Activated naive CD4-positive, alpha-beta T cell treated with anti-CD3 and anti-CD28 coated beads for 36 hours (primary cell): Measurements from ENCODE around the gene NTM. TPM values are rescaled to one million over a fixed set of nuclear protein-coding genes. Genes with fewer than 3 reads are reported as not detected.

Experiments
- CTCF ChIA-PET: fragments of 350-600 bp; sonication (Branson Sonifier 250); formaldehyde crosslinking; loops from one replicate; lab custom pipeline; 2021; ENCODE audit warnings: antibody characterized with exemption; lab: Charles Lee
- DNase-seq: peaks from one replicate; pipeline ENCODE4 v3.0.0-alpha.2; 2020
- H3K27ac Mint-ChIP-seq: one replicate; pipeline ENCODE4 v1.8.0; 2021; ENCODE audit warnings: mild to moderate bottlenecking, mixed read lengths
- H3K27me3 Mint-ChIP-seq: one replicate; pipeline ENCODE4 v1.8.0; 2021; ENCODE audit warnings: low read depth, mixed read lengths
- H3K36me3 Mint-ChIP-seq: one replicate; pipeline ENCODE4 v1.8.0; 2021; ENCODE audit warnings: low read depth, mixed read lengths
- H3K4me1 Mint-ChIP-seq: one replicate; pipeline ENCODE4 v1.8.0; 2021; ENCODE audit warnings: low read depth, mixed read lengths
- H3K4me3 Mint-ChIP-seq: one replicate; pipeline ENCODE4 v1.8.0; 2021; ENCODE audit warnings: mild to moderate bottlenecking, moderate library complexity, mixed read lengths
- H3K9me3 Mint-ChIP-seq: one replicate; pipeline ENCODE4 v1.8.0; 2021; ENCODE audit warnings: mixed read lengths
- intact Hi-C: fragments of 100-400 bp; cut with micrococcal nuclease; formaldehyde crosslinking; loops from one replicate; pipeline ENCODE4 v1.15.1; 2023
- total RNA-seq, 2 experiments: library from RNA; stranded (reverse); gene quantifications; one replicate each; pipeline ENCODE4 v1.2.3, GENCODE V29; 2021

NTM gene
- total RNA-seq, 2 experiments from 2014 or later, result not detected

- Mint-ChIP-seq H3K4me1 (no peaks in the 10 kb centered on the region), H3K36me3 (no peaks in the 10 kb centered on the region), H3K27ac (no peak overlapping the region), H3K9me3 (no peaks in the 10 kb centered on the region), H3K27me3 (peaks cover 5% of the 10 kb centered on the region), H3K4me3 (no peak overlapping the region)
- no peak for DNase-seq
- intact Hi-C loops, result no loop called here
- CTCF ChIA-PET, result no interaction called here
These were observed 607.4 kb downstream of the NTM start for GRCh38 chr11:131977854-131978253.

GRCh38 chr11:131978351-131978750 is 607.9 kb downstream of the NTM start:
- no peak overlapping the region for H3K27ac Mint-ChIP-seq
- DNase-seq, result no peak
- CTCF ChIA-PET, result no interaction called here
- H3K9me3 Mint-ChIP-seq, result no peaks in the 10 kb centered on the region
- H3K4me3 Mint-ChIP-seq, result no peak overlapping the region
- no peaks in the 10 kb centered on the region for H3K36me3 Mint-ChIP-seq
- no peaks in the 10 kb centered on the region for H3K4me1 Mint-ChIP-seq
- intact Hi-C loops, result no loop called here
- peaks cover 5% of the 10 kb centered on the region for H3K27me3 Mint-ChIP-seq

- no peak for DNase-seq
- peaks cover 2% of the 10 kb centered on the region for H3K9me3 Mint-ChIP-seq
- no peaks in the 10 kb centered on the region for H3K36me3 Mint-ChIP-seq
- no peaks in the 10 kb centered on the region for H3K4me1 Mint-ChIP-seq
- no peak overlapping the region for H3K27ac Mint-ChIP-seq
- intact Hi-C loops, result no loop called here
- CTCF ChIA-PET, result no interaction called here
- peaks cover 5% of the 10 kb centered on the region for H3K27me3 Mint-ChIP-seq
- no peak overlapping the region for H3K4me3 Mint-ChIP-seq
These were observed 608.9 kb downstream of the NTM start for GRCh38 chr11:131979364-131979763.

- no peak for DNase-seq
- Mint-ChIP-seq H3K9me3 (peaks cover 2% of the 10 kb centered on the region), H3K4me3 (no peak overlapping the region), H3K36me3 (no peaks in the 10 kb centered on the region), H3K27ac (no peak overlapping the region), H3K4me1 (no peaks in the 10 kb centered on the region), H3K27me3 (peaks cover 5% of the 10 kb centered on the region)
- CTCF ChIA-PET, result no interaction called here
- intact Hi-C loops, result no loop called here
These were observed 609.8 kb downstream of the NTM start for GRCh38 chr11:131980199-131980598.

- no peaks in the 10 kb centered on the region for H3K4me1 Mint-ChIP-seq
These were observed 610.7 kb downstream of the NTM start for GRCh38 chr11:131980888-131981668.

GRCh38 chr11:131982154-131982553 is 611.7 kb downstream of the NTM start:
- CTCF ChIA-PET, result no interaction called here
- H3K27ac Mint-ChIP-seq, result no peak overlapping the region
- H3K36me3 Mint-ChIP-seq, result no peaks in the 10 kb centered on the region
- peaks cover 2% of the 10 kb centered on the region for H3K9me3 Mint-ChIP-seq
- intact Hi-C loops, result no loop called here
- no peak for DNase-seq
- H3K4me3 Mint-ChIP-seq, result no peak overlapping the region
- H3K4me1 Mint-ChIP-seq, result no peaks in the 10 kb centered on the region
- peaks cover 2% of the 10 kb centered on the region for H3K27me3 Mint-ChIP-seq

More at GRCh38 chr11:131980888-131981668, 610.7 kb downstream of the NTM start:
- no peak for DNase-seq
- Mint-ChIP-seq H3K36me3 (no peaks in the 10 kb centered on the region), H3K4me3 (no peak overlapping the region), H3K27ac (no peak overlapping the region), H3K27me3 (peaks cover 5% of the 10 kb centered on the region), H3K9me3 (peaks cover 2% of the 10 kb centered on the region)
- intact Hi-C loops, result no loop called here
- CTCF ChIA-PET, result no interaction called here

GRCh38 chr11:131985846-131986301 is 615.5 kb downstream of the NTM start:
- Mint-ChIP-seq H3K9me3 (peaks cover 2% of the 10 kb centered on the region), H3K27ac (no peak overlapping the region), H3K27me3 (no peaks in the 10 kb centered on the region), H3K4me1 (no peaks in the 10 kb centered on the region), H3K4me3 (no peak overlapping the region), H3K36me3 (no peaks in the 10 kb centered on the region)
- intact Hi-C loops, result no loop called here
- CTCF ChIA-PET, result no interaction called here
- no peak for DNase-seq

- Mint-ChIP-seq H3K9me3 (peaks cover 2% of the 10 kb centered on the region), H3K36me3 (no peaks in the 10 kb centered on the region), H3K4me1 (no peaks in the 10 kb centered on the region), H3K27me3 (no peaks in the 10 kb centered on the region), H3K27ac (no peak overlapping the region), H3K4me3 (no peak overlapping the region)
- CTCF ChIA-PET, result no interaction called here
- intact Hi-C loops, result no loop called here
- no peak for DNase-seq
These were observed 617.3 kb downstream of the NTM start for GRCh38 chr11:131987703-131988102.

- CTCF ChIA-PET, result no interaction called here
- Mint-ChIP-seq H3K9me3 (peaks cover 7% of the 10 kb centered on the region), H3K4me3 (no peak overlapping the region), H3K4me1 (no peaks in the 10 kb centered on the region), H3K27me3 (no peaks in the 10 kb centered on the region), H3K27ac (no peak overlapping the region), H3K36me3 (no peaks in the 10 kb centered on the region)
- intact Hi-C loops, result no loop called here
- no peak for DNase-seq
These were observed 621.2 kb downstream of the NTM start for GRCh38 chr11:131991606-131992005.

- intact Hi-C loops, result no loop called here
- no peaks in the 10 kb centered on the region for H3K36me3 Mint-ChIP-seq
These were observed 622.8 kb downstream of the NTM start for GRCh38 chr11:131993246-131993645.

GRCh38 chr11:131998020-131998419 is 627.6 kb downstream of the NTM start:
- DNase-seq, result no peak
- CTCF ChIA-PET, result no interaction called here
- no peaks in the 10 kb centered on the region for H3K4me1 Mint-ChIP-seq
- intact Hi-C loops, result no loop called here
- no peaks in the 10 kb centered on the region for H3K27me3 Mint-ChIP-seq
- no peak overlapping the region for H3K27ac Mint-ChIP-seq
- no peaks in the 10 kb centered on the region for H3K36me3 Mint-ChIP-seq
- no peak overlapping the region for H3K4me3 Mint-ChIP-seq
- H3K9me3 Mint-ChIP-seq, result peaks cover 12% of the 10 kb centered on the region

More at GRCh38 chr11:131993246-131993645, 622.8 kb downstream of the NTM start:
- CTCF ChIA-PET, result no interaction called here
- Mint-ChIP-seq H3K4me3 (no peak overlapping the region), H3K27me3 (no peaks in the 10 kb centered on the region), H3K4me1 (no peaks in the 10 kb centered on the region), H3K9me3 (peaks cover 12% of the 10 kb centered on the region), H3K27ac (no peak overlapping the region)
- DNase-seq, result no peak

GRCh38 chr11:131999084-131999483 is 628.7 kb downstream of the NTM start:
- H3K36me3 Mint-ChIP-seq, result no peaks in the 10 kb centered on the region
- no peak overlapping the region for H3K4me3 Mint-ChIP-seq
- no peaks in the 10 kb centered on the region for H3K27me3 Mint-ChIP-seq
- peaks cover 12% of the 10 kb centered on the region for H3K9me3 Mint-ChIP-seq
- CTCF ChIA-PET, result no interaction called here
- intact Hi-C loops, result no loop called here
- no peak for DNase-seq
- H3K4me1 Mint-ChIP-seq, result no peaks in the 10 kb centered on the region
- no peak overlapping the region for H3K27ac Mint-ChIP-seq

GRCh38 chr11:131999955-132000354 is 629.5 kb downstream of the NTM start:
- intact Hi-C loops, result no loop called here
- CTCF ChIA-PET, result no interaction called here
- H3K4me3 Mint-ChIP-seq, result no peak overlapping the region
- peaks cover 12% of the 10 kb centered on the region for H3K9me3 Mint-ChIP-seq
- H3K36me3 Mint-ChIP-seq, result no peaks in the 10 kb centered on the region
- no peak overlapping the region for H3K27ac Mint-ChIP-seq
- no peaks in the 10 kb centered on the region for H3K4me1 Mint-ChIP-seq
- H3K27me3 Mint-ChIP-seq, result no peaks in the 10 kb centered on the region
- no peak for DNase-seq
